Hepatocyte (in vitro differentiated cells): ENCODE data around the gene HIC2.
"Not testable (repeated sequence)": the region's sequence is repeated elsewhere in the genome, so short reads cannot be mapped to it uniquely, and the experiment has no call there.

Experiments
- EZH2 ChIP-seq: fragments of 200-600 bp; sonication (generic); IDR thresholded peaks from 2 replicates; pipeline ENCODE4 v1.6.1; 2016; ENCODE audit warnings: antibody characterized with exemption, mild to moderate bottlenecking, borderline replicate concordance
- TF ChIP-seq, protein P1 (sequence below): fragments of 200-600 bp; sonication (generic); IDR thresholded peaks from 2 replicates; pipeline ENCODE4 v1.5.1; 2016; ENCODE audit warnings: antibody characterized with exemption, mild to moderate bottlenecking; ENCODE audit not compliant: poor library complexity

DNA sequence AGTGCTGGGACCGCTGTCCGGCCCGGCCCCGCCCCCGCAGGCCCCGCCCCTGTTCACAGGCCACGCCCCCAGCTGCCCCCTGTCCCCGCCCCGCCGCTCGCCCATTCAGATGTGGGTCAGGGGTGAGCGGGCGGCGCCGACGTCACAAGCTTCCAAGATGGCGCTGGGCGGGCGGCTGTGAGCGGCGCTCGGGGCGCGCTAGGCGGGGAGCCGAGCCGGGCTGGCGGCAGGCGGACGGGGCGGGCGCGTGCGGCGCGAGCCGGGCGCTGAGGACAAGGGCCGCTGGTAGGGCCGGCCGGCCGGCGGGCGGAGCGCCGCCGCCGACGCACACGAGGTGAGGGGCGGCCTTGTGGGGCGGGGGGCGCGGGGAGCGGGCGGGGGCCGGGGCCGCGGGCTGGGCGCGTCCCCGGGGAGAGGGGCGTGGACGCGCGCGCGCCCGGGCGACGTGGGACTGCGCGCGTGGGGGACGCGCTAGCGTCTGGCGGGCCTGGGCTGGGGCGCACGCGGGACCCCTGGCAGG, at the start of gene HIC2:
- TF ChIP-seq, protein P1, sequence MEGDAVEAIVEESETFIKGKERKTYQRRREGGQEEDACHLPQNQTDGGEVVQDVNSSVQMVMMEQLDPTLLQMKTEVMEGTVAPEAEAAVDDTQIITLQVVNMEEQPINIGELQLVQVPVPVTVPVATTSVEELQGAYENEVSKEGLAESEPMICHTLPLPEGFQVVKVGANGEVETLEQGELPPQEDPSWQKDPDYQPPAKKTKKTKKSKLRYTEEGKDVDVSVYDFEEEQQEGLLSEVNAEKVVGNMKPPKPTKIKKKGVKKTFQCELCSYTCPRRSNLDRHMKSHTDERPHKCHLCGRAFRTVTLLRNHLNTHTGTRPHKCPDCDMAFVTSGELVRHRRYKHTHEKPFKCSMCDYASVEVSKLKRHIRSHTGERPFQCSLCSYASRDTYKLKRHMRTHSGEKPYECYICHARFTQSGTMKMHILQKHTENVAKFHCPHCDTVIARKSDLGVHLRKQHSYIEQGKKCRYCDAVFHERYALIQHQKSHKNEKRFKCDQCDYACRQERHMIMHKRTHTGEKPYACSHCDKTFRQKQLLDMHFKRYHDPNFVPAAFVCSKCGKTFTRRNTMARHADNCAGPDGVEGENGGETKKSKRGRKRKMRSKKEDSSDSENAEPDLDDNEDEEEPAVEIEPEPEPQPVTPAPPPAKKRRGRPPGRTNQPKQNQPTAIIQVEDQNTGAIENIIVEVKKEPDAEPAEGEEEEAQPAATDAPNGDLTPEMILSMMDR, result not testable (repeated sequence)
- TF ChIP-seq EZH2, result not testable (repeated sequence)
